GM12878 (cell line): ENCODE data around the gene CFP. TPM values are rescaled to one million over a fixed set of nuclear protein-coding genes. Genes with fewer than 3 reads are reported as not detected.
A peak's percentile ranks its signal among the peaks of the same experiment; 100 is the strongest.

Experiments used
- ATAC-seq: fragments of 200-7000 bp; cut with Tn5 transposase; 3 replicates; pipeline ENCODE4 v1.9.1; 2020; ENCODE audit warnings: mild to moderate bottlenecking, moderate library complexity
- BruUV-seq: library from RNA; stranded (reverse); fragments of 400-500 nt; replicated peaks from 2 replicates; lab custom pipeline; 2021; lab: Mats Ljungman, UMichigan
- CTCF ChIA-PET: fragments of 300-600 bp; sonication (Branson Sonifier 250); formaldehyde crosslinking; extraction: SDS; loops from one replicate; lab custom pipeline; 2021; ENCODE audit warnings: inconsistent platforms; lab: Yijun Ruan, JAX
- POLR2A ChIA-PET: fragments of 350-600 bp; formaldehyde crosslinking; extraction: SDS; loops from one replicate; lab custom pipeline; 2021; ENCODE audit warnings: inconsistent platforms; lab: Charles Lee
- RAD21 ChIA-PET: fragments of 300-600 bp; sonication (Branson Sonifier 250); formaldehyde crosslinking; loops from one replicate; lab custom pipeline; 2023; ENCODE audit warnings: antibody characterized with exemption; ENCODE audit not compliant: unreplicated experiment; lab: Charles Lee
- SMC1A ChIA-PET: fragments of 300-600 bp; sonication (Branson Sonifier 250); formaldehyde crosslinking; loops from one replicate; lab custom pipeline; 2023; ENCODE audit not compliant: unreplicated experiment, uncharacterized antibody; lab: Charles Lee
- DNase-seq: peaks from one replicate; pipeline ENCODE4 v3.0.0-alpha.2; 2011; ENCODE audit warnings: low read depth, low spot score
- FAIRE-seq: peaks from 3 replicates; lab custom pipeline; 2011; peaks lifted over from hg19 to GRCh38; lab: Jason Lieb, UNC
- H2AFZ ChIP-seq: 2 replicates; pipeline ENCODE4 v1.6.0; 2011; ENCODE audit warnings: low read depth, low read length, control low read depth; ENCODE audit not compliant: control insufficient read depth
- H3K27ac ChIP-seq: 2 replicates; pipeline ENCODE4 v1.5.1; 2011; ENCODE audit warnings: control low read depth; ENCODE audit not compliant: control insufficient read depth, insufficient read depth
- H3K27me3 ChIP-seq, 2 experiments: replicated peaks in 1 of 2; 2 replicates each; pipeline versions ENCODE4 v1.6.0 to v1.6.1; 2011; ENCODE audit warnings: low read length in 1 of 2; ENCODE audit not compliant: control insufficient read depth in 2 of 2, insufficient read depth in 2 of 2
- H3K36me3 ChIP-seq, 2 experiments: 2 replicates each; pipeline ENCODE4 v1.5.1; 2011; ENCODE audit warnings: low read length in 1 of 2; ENCODE audit not compliant: control insufficient read depth in 2 of 2, insufficient read depth in 2 of 2
- H3K4me1 ChIP-seq: 2 replicates; pipeline ENCODE4 v1.6.1; 2011; ENCODE audit warnings: mild to moderate bottlenecking, low read length, moderate library complexity, mixed read lengths; ENCODE audit not compliant: control insufficient read depth, insufficient read depth
- H3K4me2 ChIP-seq: 2 replicates; pipeline ENCODE4 v1.6.0; 2011; ENCODE audit warnings: control low read depth; ENCODE audit not compliant: control insufficient read depth, insufficient read depth
- H3K4me3 ChIP-seq: fragments of 200-600 bp; sonication (generic); 2 replicates; pipeline ENCODE4 v1.5.1; 2016
- H3K79me2 ChIP-seq: 2 replicates; pipeline ENCODE4 v1.6.0; 2011; ENCODE audit warnings: low read length; ENCODE audit not compliant: control insufficient read depth, insufficient read depth
- H3K9ac ChIP-seq: 2 replicates; pipeline ENCODE4 v1.8.0; 2011; ENCODE audit warnings: low read length, control low read depth, mixed read lengths; ENCODE audit not compliant: control insufficient read depth, insufficient read depth
- H3K9me3 ChIP-seq: replicated peaks from 3 replicates; pipeline ENCODE4 v1.5.1; 2011; ENCODE audit warnings: mild to moderate bottlenecking, low read length; ENCODE audit not compliant: control insufficient read depth, insufficient read depth
- H4K20me1 ChIP-seq: 2 replicates; pipeline ENCODE4 v1.6.0; 2011; ENCODE audit not compliant: control insufficient read depth, insufficient read depth
- BCL3 ChIP-seq: IDR thresholded peaks from 2 replicates; pipeline ENCODE4 v1.6.1; 2011; ENCODE audit warnings: borderline replicate concordance, low read depth, mild to moderate bottlenecking, moderate library complexity, low read length; ENCODE audit not compliant: insufficient read depth, poor library complexity, severe bottlenecking
- GATAD2B ChIP-seq: fragments of 450-650 bp; conservative IDR thresholded peaks from 2 replicates; pipeline ENCODE4 v1.6.1; 2017; ENCODE audit warnings: low read depth, mild to moderate bottlenecking, moderate library complexity
- IKZF1 ChIP-seq: fragments of 450-650 bp; conservative IDR thresholded peaks from 2 replicates; pipeline ENCODE4 v1.6.1; 2017; ENCODE audit warnings: antibody characterized with exemption, mild to moderate bottlenecking
- MAX ChIP-seq: IDR thresholded peaks from 2 replicates; pipeline ENCODE4 v1.6.1; 2012; ENCODE audit warnings: low read depth, low read length, improper control_type of control experiment
- MLLT1 ChIP-seq: fragments of 450-650 bp; IDR thresholded peaks from 2 replicates; pipeline ENCODE4 v1.6.1; 2016; ENCODE audit warnings: mild to moderate bottlenecking
- NR2F1 ChIP-seq: fragments of 450-650 bp; conservative IDR thresholded peaks from 2 replicates; pipeline ENCODE4 v1.6.1; 2017; ENCODE audit warnings: mild to moderate bottlenecking
- PBX3 ChIP-seq: IDR thresholded peaks from 2 replicates; pipeline ENCODE4 v1.6.1; 2011; ENCODE audit warnings: mild to moderate bottlenecking, low read depth, low read length, moderate library complexity; ENCODE audit not compliant: insufficient replicate concordance
- PKNOX1 ChIP-seq: fragments of 450-650 bp; IDR thresholded peaks from 2 replicates; pipeline ENCODE4 v1.6.1; 2016; ENCODE audit warnings: mild to moderate bottlenecking
- RELA ChIP-seq: fragments of 450-650 bp; IDR thresholded peaks from 2 replicates; pipeline ENCODE4 v1.8.0; 2014; ENCODE audit warnings: borderline replicate concordance; ENCODE audit not compliant: partially characterized antibody
- RUNX3 ChIP-seq: IDR thresholded peaks from 2 replicates; pipeline ENCODE4 v1.6.1; 2012; ENCODE audit warnings: low read length, inconsistent platforms
- SPI1 ChIP-seq: IDR thresholded peaks from 2 replicates; pipeline ENCODE4 v1.6.1; 2011; ENCODE audit warnings: low read depth, mild to moderate bottlenecking, low read length, moderate library complexity, borderline replicate concordance; ENCODE audit not compliant: insufficient read depth
- ZNF622 ChIP-seq: fragments of 450-650 bp; IDR thresholded peaks from 2 replicates; pipeline ENCODE4 v1.6.1; 2017; ENCODE audit warnings: mild to moderate bottlenecking, inconsistent platforms
- WGBS: methylation state at CpG from one replicate; pipeline ENCODE4 v1.1.6; 2016; ENCODE audit warnings: low lambda C conversion rate; ENCODE audit not compliant: insufficient replicate concordance, insufficient coverage; ENCODE audit errors: missing lambda C conversion rate; 5-methylcytosine and 5-hydroxymethylcytosine counted together
- in situ Hi-C: fragments of 300-500 bp; cut with MboI; formaldehyde crosslinking; loops from 9 replicates; pipeline ENCODE4 v1.14.3; 2018; ENCODE audit warnings: mixed read lengths
- intact Hi-C: fragments of 100-400 bp; cut with micrococcal nuclease; formaldehyde crosslinking; loops from one replicate; pipeline ENCODE4 v1.14.2; 2022; ENCODE audit not compliant: unreplicated experiment
- polyA plus RNA-seq, 11 experiments: library from polyadenylated mRNA; depleted of rRNA in 4 of 11; unstranded in 6 of 11; stranded (reverse) in 5 of 11; fragments of >200 nt; fragmentation: Nextera tagmentation in 4 of 11; fragmentation: Illumina TruSeq in 1 of 11; extraction: Ambion mirVana in 4 of 11; extraction: Trizol in 1 of 11; gene quantifications; 1 replicate in 1 of 11; 2 replicates in 10 of 11; pipeline versions ENCODE4 v1.2.1 to v1.2.3, GENCODE V29; 2011 to 2016; ENCODE audit warnings: inconsistent platforms in 2 of 11, missing spikeins in 2 of 11, low read depth in 1 of 11
- total RNA-seq, 4 experiments: library from RNA; depleted of rRNA in 3 of 4; stranded (reverse); fragments of >200 nt in 3 of 4; fragmentation: Illumina TruSeq in 1 of 4; extraction: Trizol in 1 of 4; gene quantifications; 2 replicates each; pipeline versions ENCODE4 v1.2.1 to v1.2.3, GENCODE V29; 2013 to 2021

The CFP gene
- total and polyA plus RNA-seq, 10 of the 15 experiments (the other 5 are each of a cell fraction or from before 2014, with no cell fraction given): 0.72 to 10.1 (median 2.8) TPM

GRCh38 chrX:47628982-47629381 lies 748 bp downstream of the CFP start:
- intact Hi-C loops (loop anchor here (5.0 kb wide), 1 partner anchor 47 kb away; the partner anchor contains the start of gene TIMP1), in situ Hi-C loops (no loop called here)
- no peak overlapping the region for H2AFZ ChIP-seq
- FAIRE-seq: peak; percentile 27
- DNase-seq: no peak
- peaks cover 23% of the 10 kb centered on the region for H3K4me1 ChIP-seq
- ATAC-seq: peak; percentile 67
- H3K4me2 ChIP-seq: peak overlapping the region; percentile 5; the same call in 1 of the 2 replicates
- WGBS: 55% methylated on average over 1 of the region's 1 CpG
- no peak overlapping the region for H3K4me3 ChIP-seq
- H3K27ac ChIP-seq: peak overlapping the region; percentile 9; the same call in 1 of the 2 replicates
- H3K36me3 ChIP-seq: no peaks in the 10 kb centered on the region; a peak in 1 of 4 replicates
- ChIA-PET CTCF (interaction anchor here (0.6 to 2.4 kb wide), 16 partner anchors 9 to 131 kb away, joined by 3 to 16 read pairs (median 4); partner anchors contain the start of gene ELK1), SMC1A (interaction anchor here (0.7 to 1.4 kb wide), 16 partner anchors 9 to 244 kb away, joined by 3 to 7 read pairs (median 4); partner anchors contain the start of genes ARAF and TIMP1), RAD21 (interaction anchor here (0.6 to 2.0 kb wide), 12 partner anchors 8 to 201 kb away, joined by 3 to 10 read pairs (median 5); partner anchors contain the start of genes ELK1 and TIMP1), POLR2A (interaction anchor here (0.6 to 1.9 kb wide), 4 partner anchors 15 to 73 kb away, joined by 3 to 6 read pairs (median 3); no protein-coding TSS in a partner anchor)
- no peaks in the 10 kb centered on the region for H4K20me1 ChIP-seq
- H3K79me2 ChIP-seq: no peaks in the 10 kb centered on the region
- no TSS peak for BruUV-seq
- no peaks in the 10 kb centered on the region for H3K27me3 ChIP-seq
- no peaks in the 10 kb centered on the region; the same call in 2 of the 3 replicates for H3K9me3 ChIP-seq
- H3K9ac ChIP-seq: no peak overlapping the region
- peak; percentile 50; the same call in 1 of the 2 replicates for TF ChIP-seq NR2F1
- no peak for TF ChIP-seq MLLT1
- no peak; the same call in 1 of the 2 replicates for TF ChIP-seq RUNX3
- no peak for TF ChIP-seq SPI1
- no peak for TF ChIP-seq ZNF622
- peak; percentile 61 for TF ChIP-seq RELA
- TF ChIP-seq PBX3: peak; percentile 41
- 0 out of 2 replicates have a peak, but pooled peaks have one; percentile 23 for TF ChIP-seq GATAD2B
- TF ChIP-seq MAX: no peak
- TF ChIP-seq PKNOX1: peak; percentile 79
- peak; percentile 42 for TF ChIP-seq IKZF1
- TF ChIP-seq BCL3: no peak
